HEK293 (cell line): ENCODE data around the gene SIGLEC8.

ENCODE experiments used
- BCL11A ChIP-seq: fragments of 450-650 bp; formaldehyde crosslinking; IDR thresholded peaks from 2 replicates; pipeline ENCODE4 v1.5.1; 2016; ENCODE audit warnings: low read depth, missing biosample characterization, missing genetic modification characterization
- GLIS2 ChIP-seq: fragments of 450-650 bp; formaldehyde crosslinking; IDR thresholded peaks from 2 replicates; pipeline ENCODE4 v1.5.1; 2016; ENCODE audit warnings: missing biosample characterization, missing genetic modification characterization
- SETDB1 ChIP-seq: IDR thresholded peaks from one replicate; pipeline ENCODE4 v1.6.1; 2017; ENCODE audit warnings: mild to moderate bottlenecking, low read length, moderate library complexity, mixed read lengths; ENCODE audit not compliant: insufficient read length
- TRIM28 ChIP-seq: IDR thresholded peaks from 2 replicates; pipeline ENCODE4 v1.6.1; 2011; ENCODE audit warnings: low read length, control low read depth, borderline replicate concordance
- ZNF114 ChIP-seq: fragments of 450-650 bp; formaldehyde crosslinking; IDR thresholded peaks from 2 replicates; pipeline ENCODE4 v1.5.0; 2017; ENCODE audit warnings: missing biosample characterization, missing genetic modification characterization
- ZNF501 ChIP-seq: fragments of 450-650 bp; formaldehyde crosslinking; IDR thresholded peaks from 2 replicates; pipeline ENCODE4 v1.5.1; 2016; ENCODE audit warnings: missing biosample characterization, missing genetic modification characterization
- ZNF777 ChIP-seq: fragments of 450-650 bp; formaldehyde crosslinking; IDR thresholded peaks from 2 replicates; pipeline ENCODE4 v1.5.1; 2017; ENCODE audit warnings: missing biosample characterization, missing genetic modification characterization, borderline replicate concordance
- TF ChIP-seq, protein P1 (sequence below): sonication (generic); formaldehyde crosslinking; IDR thresholded peaks from 2 replicates; pipeline ENCODE4 v1.8.1; 2022; ENCODE audit warnings: mild to moderate bottlenecking, moderate library complexity, missing genetic modification reagents
- TF ChIP-seq, protein P2 (sequence below): fragments of 450-650 bp; formaldehyde crosslinking; conservative IDR thresholded peaks from 2 replicates; pipeline ENCODE4 v1.5.1; 2016; ENCODE audit warnings: low read depth, missing biosample characterization, missing genetic modification characterization
- TF ChIP-seq, protein P3 (sequence below): fragments of 450-650 bp; formaldehyde crosslinking; IDR thresholded peaks from 2 replicates; pipeline ENCODE4 v1.5.1; 2016; ENCODE audit warnings: missing biosample characterization, missing genetic modification characterization
- TF ChIP-seq, protein P4 (sequence below): fragments of 450-650 bp; formaldehyde crosslinking; IDR thresholded peaks from 2 replicates; pipeline ENCODE4 v1.5.1; 2016; ENCODE audit warnings: missing biosample characterization, missing genetic modification characterization

DNA sequence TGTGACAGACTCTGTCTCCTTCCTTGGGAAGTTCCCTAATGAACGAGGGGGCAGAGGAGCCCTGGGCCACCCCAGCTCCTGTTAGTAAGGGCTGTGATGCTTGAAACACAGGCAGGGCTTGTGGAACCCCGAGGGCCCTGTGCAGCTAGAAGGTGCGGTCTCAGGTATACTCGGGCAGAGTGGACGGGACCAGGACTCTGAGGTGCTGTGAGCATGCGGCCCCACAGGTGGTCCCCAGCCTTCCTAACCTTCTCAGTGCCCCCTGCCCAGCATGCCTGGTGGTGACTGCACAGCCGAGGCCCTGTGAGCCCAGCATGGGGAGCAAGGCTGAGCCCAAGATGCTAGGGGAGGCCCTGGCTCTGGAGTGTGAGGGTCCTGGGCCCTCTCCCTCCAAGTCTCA lies 4.0 kb upstream of the SIGLEC8 start:
- TF ChIP-seq TRIM28 (no peak), SETDB1 (no peak), ZNF501 (tag by site-specific recombination) (no peak), BCL11A (no peak), ZNF777 (tag by site-specific recombination) (no peak), GLIS2 (tag by site-specific recombination) (no peak), ZNF114 (tag by site-specific recombination) (no peak)
- TF ChIP-seq, protein P1, sequence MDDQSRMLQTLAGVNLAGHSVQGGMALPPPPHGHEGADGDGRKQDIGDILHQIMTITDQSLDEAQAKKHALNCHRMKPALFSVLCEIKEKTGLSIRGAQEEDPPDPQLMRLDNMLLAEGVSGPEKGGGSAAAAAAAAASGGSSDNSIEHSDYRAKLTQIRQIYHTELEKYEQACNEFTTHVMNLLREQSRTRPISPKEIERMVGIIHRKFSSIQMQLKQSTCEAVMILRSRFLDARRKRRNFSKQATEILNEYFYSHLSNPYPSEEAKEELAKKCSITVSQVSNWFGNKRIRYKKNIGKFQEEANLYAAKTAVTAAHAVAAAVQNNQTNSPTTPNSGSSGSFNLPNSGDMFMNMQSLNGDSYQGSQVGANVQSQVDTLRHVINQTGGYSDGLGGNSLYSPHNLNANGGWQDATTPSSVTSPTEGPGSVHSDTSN = no peak
- TF ChIP-seq, protein P2, sequence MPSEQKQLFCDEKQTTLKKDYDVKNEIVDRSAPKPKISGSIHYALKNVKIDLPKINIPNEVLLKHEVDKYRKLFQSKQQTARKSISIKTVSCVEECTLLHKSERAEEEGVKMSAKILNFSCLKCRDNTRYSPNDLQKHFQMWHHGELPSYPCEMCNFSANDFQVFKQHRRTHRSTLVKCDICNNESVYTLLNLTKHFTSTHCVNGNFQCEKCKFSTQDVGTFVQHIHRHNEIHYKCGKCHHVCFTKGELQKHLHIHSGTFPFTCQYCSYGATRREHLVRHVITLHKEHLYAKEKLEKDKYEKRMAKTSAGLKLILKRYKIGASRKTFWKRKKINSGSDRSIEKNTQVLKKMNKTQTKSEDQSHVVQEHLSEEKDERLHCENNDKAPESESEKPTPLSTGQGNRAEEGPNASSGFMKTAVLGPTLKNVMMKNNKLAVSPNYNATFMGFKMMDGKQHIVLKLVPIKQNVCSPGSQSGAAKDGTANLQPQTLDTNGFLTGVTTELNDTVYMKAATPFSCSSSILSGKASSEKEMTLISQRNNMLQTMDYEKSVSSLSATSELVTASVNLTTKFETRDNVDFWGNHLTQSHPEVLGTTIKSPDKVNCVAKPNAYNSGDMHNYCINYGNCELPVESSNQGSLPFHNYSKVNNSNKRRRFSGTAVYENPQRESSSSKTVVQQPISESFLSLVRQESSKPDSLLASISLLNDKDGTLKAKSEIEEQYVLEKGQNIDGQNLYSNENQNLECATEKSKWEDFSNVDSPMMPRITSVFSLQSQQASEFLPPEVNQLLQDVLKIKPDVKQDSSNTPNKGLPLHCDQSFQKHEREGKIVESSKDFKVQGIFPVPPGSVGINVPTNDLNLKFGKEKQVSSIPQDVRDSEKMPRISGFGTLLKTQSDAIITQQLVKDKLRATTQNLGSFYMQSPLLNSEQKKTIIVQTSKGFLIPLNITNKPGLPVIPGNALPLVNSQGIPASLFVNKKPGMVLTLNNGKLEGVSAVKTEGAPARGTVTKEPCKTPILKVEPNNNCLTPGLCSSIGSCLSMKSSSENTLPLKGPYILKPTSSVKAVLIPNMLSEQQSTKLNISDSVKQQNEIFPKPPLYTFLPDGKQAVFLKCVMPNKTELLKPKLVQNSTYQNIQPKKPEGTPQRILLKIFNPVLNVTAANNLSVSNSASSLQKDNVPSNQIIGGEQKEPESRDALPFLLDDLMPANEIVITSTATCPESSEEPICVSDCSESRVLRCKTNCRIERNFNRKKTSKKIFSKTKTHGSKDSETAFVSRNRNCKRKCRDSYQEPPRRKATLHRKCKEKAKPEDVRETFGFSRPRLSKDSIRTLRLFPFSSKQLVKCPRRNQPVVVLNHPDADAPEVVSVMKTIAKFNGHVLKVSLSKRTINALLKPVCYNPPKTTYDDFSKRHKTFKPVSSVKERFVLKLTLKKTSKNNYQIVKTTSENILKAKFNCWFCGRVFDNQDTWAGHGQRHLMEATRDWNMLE (tag by site-specific recombination) = no peak
- TF ChIP-seq, protein P3, sequence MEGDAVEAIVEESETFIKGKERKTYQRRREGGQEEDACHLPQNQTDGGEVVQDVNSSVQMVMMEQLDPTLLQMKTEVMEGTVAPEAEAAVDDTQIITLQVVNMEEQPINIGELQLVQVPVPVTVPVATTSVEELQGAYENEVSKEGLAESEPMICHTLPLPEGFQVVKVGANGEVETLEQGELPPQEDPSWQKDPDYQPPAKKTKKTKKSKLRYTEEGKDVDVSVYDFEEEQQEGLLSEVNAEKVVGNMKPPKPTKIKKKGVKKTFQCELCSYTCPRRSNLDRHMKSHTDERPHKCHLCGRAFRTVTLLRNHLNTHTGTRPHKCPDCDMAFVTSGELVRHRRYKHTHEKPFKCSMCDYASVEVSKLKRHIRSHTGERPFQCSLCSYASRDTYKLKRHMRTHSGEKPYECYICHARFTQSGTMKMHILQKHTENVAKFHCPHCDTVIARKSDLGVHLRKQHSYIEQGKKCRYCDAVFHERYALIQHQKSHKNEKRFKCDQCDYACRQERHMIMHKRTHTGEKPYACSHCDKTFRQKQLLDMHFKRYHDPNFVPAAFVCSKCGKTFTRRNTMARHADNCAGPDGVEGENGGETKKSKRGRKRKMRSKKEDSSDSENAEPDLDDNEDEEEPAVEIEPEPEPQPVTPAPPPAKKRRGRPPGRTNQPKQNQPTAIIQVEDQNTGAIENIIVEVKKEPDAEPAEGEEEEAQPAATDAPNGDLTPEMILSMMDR (tag by site-specific recombination) = no peak
- TF ChIP-seq, protein P4, sequence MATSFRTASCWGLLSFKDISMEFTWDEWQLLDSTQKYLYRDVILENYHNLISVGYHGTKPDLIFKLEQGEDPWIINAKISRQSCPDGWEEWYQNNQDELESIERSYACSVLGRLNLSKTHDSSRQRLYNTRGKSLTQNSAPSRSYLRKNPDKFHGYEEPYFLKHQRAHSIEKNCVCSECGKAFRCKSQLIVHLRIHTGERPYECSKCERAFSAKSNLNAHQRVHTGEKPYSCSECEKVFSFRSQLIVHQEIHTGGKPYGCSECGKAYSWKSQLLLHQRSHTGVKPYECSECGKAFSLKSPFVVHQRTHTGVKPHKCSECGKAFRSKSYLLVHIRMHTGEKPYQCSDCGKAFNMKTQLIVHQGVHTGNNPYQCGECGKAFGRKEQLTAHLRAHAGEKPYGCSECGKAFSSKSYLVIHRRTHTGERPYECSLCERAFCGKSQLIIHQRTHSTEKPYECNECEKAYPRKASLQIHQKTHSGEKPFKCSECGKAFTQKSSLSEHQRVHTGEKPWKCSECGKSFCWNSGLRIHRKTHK (tag by site-specific recombination) = no peak
